ENCODE results near the gene ATP5F1D. TPM values are rescaled to one million over a fixed set of nuclear protein-coding genes. Genes with fewer than 3 reads are reported as not detected.

Gene ATP5F1D
- total and polyA plus RNA-seq, 9 donors: 1.3 to 218 (median 138) TPM

DNA sequence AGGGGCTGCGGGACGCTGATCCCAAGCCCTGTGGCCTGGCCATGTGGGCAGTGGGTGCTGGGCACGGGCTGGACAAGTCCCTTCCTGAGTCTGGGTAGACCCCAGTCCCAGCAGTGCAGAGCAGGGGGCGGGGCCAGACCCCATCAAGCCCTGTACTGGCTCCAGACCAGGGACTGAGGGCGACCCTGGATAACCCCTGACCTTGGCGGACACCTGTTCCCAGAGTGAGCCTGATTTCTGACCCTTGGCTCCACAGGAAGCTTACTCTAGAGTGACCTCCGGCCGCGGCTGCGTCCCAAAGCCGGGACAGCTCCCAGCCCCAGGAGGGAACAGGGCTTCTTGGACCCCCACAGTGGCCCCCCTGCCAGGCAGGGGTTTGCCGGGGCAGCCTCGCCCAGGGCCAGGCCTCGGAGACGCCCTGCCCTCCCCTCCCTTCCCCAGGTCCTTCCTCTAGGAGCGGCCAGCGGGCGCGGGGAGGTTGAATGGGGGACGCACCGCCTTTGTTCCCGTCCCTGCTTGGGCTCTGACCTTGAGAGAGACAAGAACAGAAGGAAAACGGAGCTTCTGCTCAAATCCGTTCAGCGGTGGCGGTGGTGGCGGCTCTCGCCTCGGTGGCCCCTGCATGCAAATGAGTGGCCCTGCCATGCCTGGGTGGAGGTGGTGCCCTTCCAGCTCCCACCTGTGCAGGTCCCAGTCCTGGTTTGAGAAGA, 41.8 kb downstream of the ATP5F1D start:
- Histone ChIP-seq H3K27ac (no peak overlapping the region), H3K4me3 (no peak overlapping the region), H3K36me3 (no peaks in the 10 kb centered on the region), H3K4me1 (ENCODE audit: insufficient read depth) (no peaks in the 10 kb centered on the region), H3K27me3 (peaks cover 4% of the 10 kb centered on the region), H3K9me3 (no peaks in the 10 kb centered on the region)
- WGBS, 3 donors: 16 to 31% (median 26%) methylated on average over 24 to 29 of the region's 29 CpGs
- intact Hi-C loops (cut with DNase I): loop anchor here in 3 of 4 donors (10.0 kb wide), 2 partner anchors 51 to 161 kb away; no protein-coding TSS in a partner anchor
- no peak for DNase-seq
- TF ChIP-seq EP300 (IDR thresholded peaks at IDR 0.05) (no peak), POLR2A (IDR thresholded peaks at IDR 0.05) (no peak)
- TF ChIP-seq, protein P1, sequence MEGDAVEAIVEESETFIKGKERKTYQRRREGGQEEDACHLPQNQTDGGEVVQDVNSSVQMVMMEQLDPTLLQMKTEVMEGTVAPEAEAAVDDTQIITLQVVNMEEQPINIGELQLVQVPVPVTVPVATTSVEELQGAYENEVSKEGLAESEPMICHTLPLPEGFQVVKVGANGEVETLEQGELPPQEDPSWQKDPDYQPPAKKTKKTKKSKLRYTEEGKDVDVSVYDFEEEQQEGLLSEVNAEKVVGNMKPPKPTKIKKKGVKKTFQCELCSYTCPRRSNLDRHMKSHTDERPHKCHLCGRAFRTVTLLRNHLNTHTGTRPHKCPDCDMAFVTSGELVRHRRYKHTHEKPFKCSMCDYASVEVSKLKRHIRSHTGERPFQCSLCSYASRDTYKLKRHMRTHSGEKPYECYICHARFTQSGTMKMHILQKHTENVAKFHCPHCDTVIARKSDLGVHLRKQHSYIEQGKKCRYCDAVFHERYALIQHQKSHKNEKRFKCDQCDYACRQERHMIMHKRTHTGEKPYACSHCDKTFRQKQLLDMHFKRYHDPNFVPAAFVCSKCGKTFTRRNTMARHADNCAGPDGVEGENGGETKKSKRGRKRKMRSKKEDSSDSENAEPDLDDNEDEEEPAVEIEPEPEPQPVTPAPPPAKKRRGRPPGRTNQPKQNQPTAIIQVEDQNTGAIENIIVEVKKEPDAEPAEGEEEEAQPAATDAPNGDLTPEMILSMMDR (IDR thresholded peaks at IDR 0.05): no peak

DNA sequence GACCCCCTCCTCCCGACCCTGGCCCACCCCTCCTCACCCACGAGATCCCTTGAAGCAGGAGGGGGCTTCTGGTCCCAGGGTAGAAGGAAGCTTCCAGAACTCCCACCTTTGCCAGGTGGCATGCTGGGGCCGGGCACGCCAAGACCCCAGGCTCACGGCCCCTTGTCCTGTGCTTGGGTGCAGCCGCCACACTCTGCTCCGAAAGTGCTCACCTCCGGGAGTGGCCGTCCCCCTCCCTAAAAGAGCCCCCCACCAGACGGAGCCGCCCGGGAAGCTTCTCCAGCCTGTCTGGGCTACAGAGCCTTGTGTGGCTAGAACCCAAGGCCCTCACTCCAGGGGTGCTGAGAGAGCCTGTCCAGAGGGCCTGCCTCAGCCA, 42.4 kb downstream of the ATP5F1D start:
- Histone ChIP-seq H3K4me3 (no peak overlapping the region), H3K27ac (no peak overlapping the region), H3K9me3 (no peaks in the 10 kb centered on the region), H3K4me1 (ENCODE audit: insufficient read depth) (no peaks in the 10 kb centered on the region), H3K36me3 (no peaks in the 10 kb centered on the region), H3K27me3 (peaks cover 4% of the 10 kb centered on the region)
- TF ChIP-seq, protein P1 (IDR thresholded peaks at IDR 0.05): no peak
- TF ChIP-seq EP300 (IDR thresholded peaks at IDR 0.05) (no peak), POLR2A (IDR thresholded peaks at IDR 0.05) (no peak)
- 63 to 72% (median 67%) methylated on average over 10 to 12 of the region's 12 CpGs for WGBS, 3 donors
- intact Hi-C loops (cut with DNase I): loop anchor here in 3 of 4 donors (10.0 kb wide), 2 partner anchors 51 to 161 kb away; no protein-coding TSS in a partner anchor
- DNase-seq: no peak

- no peak overlapping the region for H3K4me3 ChIP-seq
- no peak for DNase-seq
- no peaks in the 10 kb centered on the region for H3K9me3 ChIP-seq
- no peaks in the 10 kb centered on the region for H3K36me3 ChIP-seq
- H3K4me1 ChIP-seq (ENCODE audit: insufficient read depth): no peaks in the 10 kb centered on the region
- no peak overlapping the region for H3K27ac ChIP-seq
- peaks cover 4% of the 10 kb centered on the region for H3K27me3 ChIP-seq
- 71 to 76% (median 74%) methylated on average over 20 of the region's 20 CpGs for WGBS, 3 donors
- no peak for TF ChIP-seq EP300 (IDR thresholded peaks at IDR 0.05)
- no peak for TF ChIP-seq POLR2A (IDR thresholded peaks at IDR 0.05)
- TF ChIP-seq, protein P1 (IDR thresholded peaks at IDR 0.05): no peak
- intact Hi-C loops (cut with DNase I): loop anchor here in 3 of 4 donors (10.0 kb wide), 2 partner anchors 50 to 160 kb away; no protein-coding TSS in a partner anchor
Measured at GRCh38 chr19:1284293-1284978, 42.9 kb downstream of the ATP5F1D start.

DNA sequence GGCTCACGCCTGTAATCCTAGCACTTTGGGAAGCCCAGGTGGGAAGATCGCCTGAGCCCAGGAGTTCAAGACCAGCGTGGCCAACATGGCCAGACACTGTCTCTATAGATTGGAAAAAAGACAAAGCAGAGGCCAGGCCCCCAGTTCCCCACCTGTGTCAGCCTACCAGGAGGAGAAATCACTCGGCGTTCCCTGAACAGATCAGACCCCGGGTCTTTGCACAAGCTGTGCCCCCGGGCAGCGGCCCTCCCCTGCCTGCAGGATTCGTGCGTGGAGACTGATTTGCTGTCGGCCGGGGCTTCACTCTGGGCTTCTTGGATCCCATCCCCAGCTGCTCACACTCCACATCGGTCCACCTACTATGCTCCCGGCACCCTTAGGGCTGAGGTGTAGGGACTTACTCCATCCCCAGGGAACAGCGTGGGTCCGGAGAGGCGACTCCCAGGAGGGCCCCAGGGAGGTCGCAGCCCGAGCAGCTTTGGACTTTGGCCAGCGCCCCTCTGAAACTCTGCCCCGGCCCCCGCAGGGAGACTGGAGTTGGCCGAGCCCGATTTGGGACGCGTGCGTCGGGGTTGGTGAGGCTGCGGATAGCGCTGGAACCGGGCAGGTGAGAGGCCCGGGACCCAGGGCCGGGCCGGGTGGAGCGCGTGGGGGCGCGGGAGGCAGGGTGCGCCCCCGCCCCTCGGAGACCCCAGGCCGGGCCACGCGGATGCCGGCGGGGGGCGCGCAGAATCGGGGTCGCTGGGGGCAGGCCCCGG, 43.6 kb downstream of the ATP5F1D start:
- no peak for DNase-seq
- no peaks in the 10 kb centered on the region for H3K9me3 ChIP-seq
- H3K27me3 ChIP-seq: peaks cover 4% of the 10 kb centered on the region
- H3K36me3 ChIP-seq: no peaks in the 10 kb centered on the region
- no peak overlapping the region for H3K27ac ChIP-seq
- WGBS, 3 donors: 13 to 25% (median 21%) methylated on average over 28 to 51 of the region's 51 CpGs
- intact Hi-C loops (cut with DNase I): loop anchor here in 3 of 4 donors (10.0 kb wide), 2 partner anchors 50 to 160 kb away; no protein-coding TSS in a partner anchor
- H3K4me1 ChIP-seq (ENCODE audit: insufficient read depth): no peaks in the 10 kb centered on the region
- no peak overlapping the region for H3K4me3 ChIP-seq
- TF ChIP-seq POLR2A (IDR thresholded peaks at IDR 0.05) (no peak), EP300 (IDR thresholded peaks at IDR 0.05) (no peak)
- TF ChIP-seq, protein P1 (IDR thresholded peaks at IDR 0.05): no peak
